GM18951 (cell line): ENCODE measurements around the gene CRYBG3.

Experiments used
- POLR2A ChIP-seq: IDR thresholded peaks from 4 replicates; pipeline ENCODE4 v1.6.1; 2011; ENCODE audit warnings: mild to moderate bottlenecking; ENCODE audit not compliant: insufficient read length, insufficient read depth; ENCODE audit errors: extremely low read depth
- in situ Hi-C: fragments of 300-500 bp; cut with MboI; formaldehyde crosslinking; loops from one replicate; pipeline ENCODE4 v1.12.0; 2022; ENCODE audit warnings: low sequenced_read_pairs, mixed read lengths, inconsistent platforms; ENCODE audit not compliant: unreplicated experiment

The CRYBG3 gene

GRCh38 chr3:97931218-97931617, 109.4 kb downstream of the CRYBG3 start:
- in situ Hi-C loops = no loop called here

DNA sequence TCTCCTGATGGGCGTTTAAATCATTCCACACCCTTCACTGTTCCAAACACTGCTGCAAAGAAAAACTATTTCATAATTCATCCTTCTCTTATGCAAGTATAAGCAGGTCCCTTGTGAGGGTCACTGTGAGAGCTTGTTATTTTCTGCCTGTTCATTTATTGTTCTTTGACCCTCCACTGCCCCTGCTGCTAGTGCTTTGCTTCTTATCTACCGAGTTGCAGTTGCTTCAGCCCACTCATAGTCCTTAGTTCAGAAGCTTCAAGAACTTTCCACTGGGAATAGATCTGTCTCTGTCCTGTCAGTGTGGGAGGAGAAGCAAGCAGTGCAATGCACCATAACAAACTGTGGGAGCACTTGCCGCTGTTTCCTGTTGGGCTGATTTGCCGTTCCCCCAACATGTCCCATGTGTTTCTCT, 110.6 kb downstream of the CRYBG3 start:
- no peak for TF ChIP-seq POLR2A
- in situ Hi-C loops = no loop called here

More at GRCh38 chr3:97931218-97931617, 109.4 kb downstream of the CRYBG3 start:
- TF ChIP-seq POLR2A = no peak

GRCh38 chr3:97934980-97935695, 113.3 kb downstream of the CRYBG3 start:
- in situ Hi-C loops = no loop called here

DNA sequence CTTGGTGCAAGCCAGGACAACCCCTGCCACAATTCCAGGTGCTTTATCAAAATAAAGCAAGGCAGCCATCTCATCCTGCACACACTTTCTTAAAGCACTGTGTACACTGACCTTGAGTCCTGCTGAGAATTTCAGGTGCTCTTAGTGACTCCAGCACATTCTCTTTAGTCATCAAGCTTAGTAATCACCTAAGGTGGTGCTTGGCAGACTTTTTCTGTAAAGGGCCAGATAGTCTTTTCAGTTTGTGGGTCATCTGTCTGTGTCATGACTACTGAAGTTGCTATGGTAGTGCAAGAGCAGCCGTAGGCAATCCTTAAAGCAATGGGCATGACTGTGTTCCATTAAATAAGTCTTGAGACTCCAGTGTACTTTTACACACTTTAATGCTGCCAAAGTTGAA, 114.0 kb downstream of the CRYBG3 start:
- no peak for TF ChIP-seq POLR2A
- in situ Hi-C loops = no loop called here

More at GRCh38 chr3:97934980-97935695, 113.3 kb downstream of the CRYBG3 start:
- TF ChIP-seq POLR2A = no peak

DNA sequence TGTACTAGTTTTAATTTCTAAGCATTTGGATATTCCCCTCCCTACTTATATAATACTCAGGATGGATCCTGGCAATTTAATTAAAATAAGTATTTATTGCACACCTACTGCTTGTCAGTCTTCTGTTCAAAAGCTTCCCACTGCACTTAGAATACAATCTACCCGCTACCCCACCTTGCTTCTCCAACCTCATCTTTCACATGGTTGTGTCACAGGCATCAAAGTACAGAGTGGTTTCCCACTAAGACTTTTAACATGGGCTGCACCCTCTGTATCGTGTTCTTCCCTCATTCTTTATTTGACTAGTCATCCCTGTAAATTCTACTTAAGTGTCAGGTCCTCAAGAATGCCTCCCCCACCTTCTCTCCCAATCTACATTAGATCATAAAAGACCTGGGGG, 115.4 kb downstream of the CRYBG3 start:
- no peak for TF ChIP-seq POLR2A
- in situ Hi-C loops = no loop called here

GRCh38 chr3:97938444-97938843, 116.6 kb downstream of the CRYBG3 start:
- in situ Hi-C loops = no loop called here
- TF ChIP-seq POLR2A = no peak

DNA sequence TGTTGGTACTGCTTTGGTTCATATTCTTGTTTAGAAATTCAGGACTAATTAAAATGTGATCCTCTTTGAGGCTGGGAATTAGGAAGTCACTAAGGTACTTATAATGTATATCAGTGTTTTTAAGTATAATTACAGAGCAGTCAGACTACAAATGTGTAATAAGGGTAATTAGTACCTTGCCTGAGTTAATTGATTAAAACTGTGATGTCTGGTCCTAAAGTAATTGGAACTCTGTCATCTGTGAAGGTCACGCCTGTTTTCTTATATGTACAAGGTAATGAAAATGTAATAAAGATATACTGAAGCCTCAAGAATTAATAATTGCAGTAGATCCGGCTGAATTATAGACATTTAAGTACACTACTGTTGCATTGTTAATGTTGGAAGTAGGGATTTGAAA, 117.6 kb downstream of the CRYBG3 start:
- in situ Hi-C loops = no loop called here

GRCh38 chr3:97940034-97940433, 118.2 kb downstream of the CRYBG3 start:
- TF ChIP-seq POLR2A = no peak

More for the DNA sequence above, 117.6 kb downstream of the CRYBG3 start:
- no peak for TF ChIP-seq POLR2A

DNA sequence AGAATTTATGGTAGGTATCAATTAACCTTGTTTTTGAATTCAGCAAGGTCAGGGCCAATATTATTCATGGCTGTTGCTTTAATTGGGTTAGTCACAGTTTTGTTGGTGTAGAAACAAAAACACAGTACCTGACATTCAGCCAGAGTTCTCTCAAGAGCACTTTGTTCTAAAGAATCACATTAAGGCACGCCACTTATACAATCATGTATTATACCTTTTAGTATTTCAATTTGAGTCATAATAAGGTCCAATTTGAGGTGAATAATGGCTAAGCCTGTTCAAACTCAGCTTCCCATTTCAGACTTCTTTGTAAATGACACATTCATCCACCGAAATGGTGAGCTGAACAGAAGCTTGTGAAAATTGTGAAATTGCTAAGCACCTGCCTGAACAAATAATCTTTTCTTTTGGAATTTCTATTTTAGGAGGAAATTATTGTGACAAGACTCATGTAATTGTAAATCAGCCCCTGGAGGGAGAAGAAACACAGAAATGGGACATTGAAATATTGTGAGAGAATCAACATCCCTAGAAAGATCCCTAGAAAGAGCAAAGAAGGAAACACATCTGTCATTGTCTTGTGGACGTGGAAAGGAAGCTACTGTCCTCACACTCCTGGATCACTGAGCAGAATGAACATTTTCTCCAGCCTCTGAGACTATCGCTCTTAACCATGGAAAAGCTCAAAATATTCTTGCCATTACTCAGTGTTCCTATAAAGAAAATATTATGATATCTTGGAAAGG, 121.2 kb downstream of the CRYBG3 start:
- TF ChIP-seq POLR2A = no peak
- in situ Hi-C loops = no loop called here

More at GRCh38 chr3:97940034-97940433, 118.2 kb downstream of the CRYBG3 start:
- in situ Hi-C loops = no loop called here

- no peak for TF ChIP-seq POLR2A
- in situ Hi-C loops = no loop called here
These were observed 126.7 kb downstream of the CRYBG3 start for GRCh38 chr3:97948351-97949109.

GRCh38 chr3:97949110-97949485, 127.3 kb downstream of the CRYBG3 start:
- in situ Hi-C loops = no loop called here
- TF ChIP-seq POLR2A = no peak

- TF ChIP-seq POLR2A = no peak
- in situ Hi-C loops = no loop called here
These were observed 127.9 kb downstream of the CRYBG3 start for GRCh38 chr3:97949743-97950142.

- in situ Hi-C loops = no loop called here
- no peak for TF ChIP-seq POLR2A
These were observed 128.5 kb downstream of the CRYBG3 start for GRCh38 chr3:97950360-97950759.

GRCh38 chr3:97952280-97952679, 130.5 kb downstream of the CRYBG3 start:
- no peak for TF ChIP-seq POLR2A
- in situ Hi-C loops = no loop called here

DNA sequence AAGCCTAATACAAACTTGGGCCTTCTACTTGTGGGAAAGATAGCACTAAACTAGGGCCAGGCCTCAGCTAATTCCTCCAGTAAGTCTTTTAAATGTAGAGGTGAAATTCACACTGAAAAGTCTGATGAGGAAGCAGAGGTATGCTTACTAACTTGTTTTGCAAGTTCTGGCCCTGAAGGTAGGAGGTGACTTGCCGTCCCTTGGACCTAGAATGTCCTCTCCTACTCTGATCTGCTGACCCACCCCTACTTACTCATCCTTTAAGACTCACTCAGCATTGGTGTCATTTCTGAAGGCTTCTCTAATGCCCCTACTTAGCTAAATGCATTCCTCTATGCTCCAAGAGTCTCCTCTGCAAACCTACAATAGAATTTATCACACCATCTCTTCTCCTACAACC, 131.1 kb downstream of the CRYBG3 start:
- TF ChIP-seq POLR2A = no peak

More for the DNA sequence above, 131.1 kb downstream of the CRYBG3 start:
- in situ Hi-C loops = no loop called here
